Coronary artery (tissue), 2 donors: ENCODE data around the gene RASA4.
"Not testable (repeated sequence)": the region's sequence is repeated elsewhere in the genome, so short reads cannot be mapped to it uniquely, and the experiment has no call there.

Experiments
- DNase-seq: peaks from one replicate; pipeline ENCODE4 v3.0.0-alpha.2; 2017; ENCODE audit warnings: low spot score
- H3K27ac ChIP-seq, 2 donors: fragments of 200-600 bp; sonication (generic); one replicate each; pipeline ENCODE4 v1.5.1; 2016 to 2019
- H3K4me3 ChIP-seq: fragments of 200-600 bp; sonication (generic); 2 replicates; pipeline ENCODE4 v1.5.1; 2016; ENCODE audit warnings: mild to moderate bottlenecking, moderate library complexity

Gene RASA4

DNA sequence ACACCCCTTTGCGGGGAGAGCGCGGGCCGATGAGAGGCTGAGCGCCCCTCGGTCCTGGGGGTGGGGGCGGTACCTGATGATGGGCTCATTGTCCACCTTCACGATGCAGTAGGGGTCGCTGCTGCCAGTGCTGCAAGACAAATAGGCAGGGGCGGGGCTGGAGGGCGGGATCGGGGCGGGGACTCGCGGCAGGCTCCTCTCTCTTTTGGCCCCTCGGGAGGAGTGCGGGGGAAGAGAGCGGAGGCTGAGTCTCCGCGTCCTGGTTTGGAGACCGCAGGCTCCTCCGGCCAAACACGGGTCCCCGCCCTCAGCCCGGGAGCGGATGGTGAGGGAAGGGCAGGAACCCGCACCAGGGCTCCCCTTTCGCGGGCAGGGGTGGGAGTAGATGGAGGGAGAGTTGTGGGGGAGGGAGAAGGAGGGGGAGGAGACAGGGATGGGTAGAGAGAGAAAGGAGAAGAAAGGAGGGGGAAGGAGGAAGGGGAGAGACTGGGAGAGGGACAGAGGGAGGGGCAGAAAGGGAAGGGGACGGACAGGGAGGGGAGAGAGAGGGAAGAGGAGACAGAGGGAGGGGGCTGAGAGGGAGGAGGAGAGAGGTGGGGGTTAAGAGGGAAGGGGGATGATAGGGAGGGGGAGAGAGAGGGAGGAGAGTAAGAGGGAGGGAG, 5.4 kb downstream of the RASA4 start:
- not testable (repeated sequence) for H3K4me3 ChIP-seq, DNase-seq, H3K27ac ChIP-seq

DNA sequence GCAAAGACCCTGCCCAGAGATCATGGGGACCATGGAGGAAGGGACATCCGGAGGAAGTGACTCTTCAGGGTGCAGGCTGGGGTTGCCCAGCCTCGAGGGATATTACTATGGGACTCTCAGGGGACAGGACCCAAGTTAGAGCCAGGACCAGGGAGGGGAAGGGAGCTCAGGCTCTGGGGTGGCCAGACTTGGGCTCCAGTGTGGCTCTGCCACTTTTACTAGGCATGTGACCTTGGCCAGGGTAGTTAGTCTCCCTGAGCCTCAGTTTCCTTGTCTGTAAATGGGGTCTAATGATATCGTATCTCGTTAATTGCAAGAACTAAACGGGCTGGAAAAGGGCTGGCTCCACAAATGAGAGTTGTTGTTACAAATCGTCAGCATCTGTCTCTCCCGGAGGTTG, 6.1 kb downstream of the RASA4 start:
- not testable (repeated sequence) for H3K4me3 ChIP-seq, H3K27ac ChIP-seq, DNase-seq

DNA sequence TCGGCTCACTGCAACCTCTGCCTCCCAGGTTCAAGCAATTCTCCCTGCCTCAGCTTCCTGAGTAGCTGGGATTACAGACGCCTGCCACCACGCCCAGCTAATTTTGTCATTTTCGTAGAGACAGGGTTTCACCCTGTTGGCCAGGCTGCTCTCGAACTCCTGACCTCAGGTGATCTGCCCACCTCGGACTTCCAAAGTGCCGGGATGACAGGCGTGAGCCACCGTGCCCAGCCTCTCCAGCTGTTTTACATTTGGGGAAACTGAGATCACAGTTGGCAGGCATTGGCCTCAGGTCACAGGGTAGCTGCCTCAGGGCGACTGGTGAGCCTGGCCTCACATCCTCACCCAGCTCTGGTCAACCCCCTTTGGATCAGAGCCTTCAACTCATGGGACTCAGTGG, 6.8 kb downstream of the RASA4 start:
- not testable (repeated sequence) for H3K27ac ChIP-seq, H3K4me3 ChIP-seq, DNase-seq

DNA sequence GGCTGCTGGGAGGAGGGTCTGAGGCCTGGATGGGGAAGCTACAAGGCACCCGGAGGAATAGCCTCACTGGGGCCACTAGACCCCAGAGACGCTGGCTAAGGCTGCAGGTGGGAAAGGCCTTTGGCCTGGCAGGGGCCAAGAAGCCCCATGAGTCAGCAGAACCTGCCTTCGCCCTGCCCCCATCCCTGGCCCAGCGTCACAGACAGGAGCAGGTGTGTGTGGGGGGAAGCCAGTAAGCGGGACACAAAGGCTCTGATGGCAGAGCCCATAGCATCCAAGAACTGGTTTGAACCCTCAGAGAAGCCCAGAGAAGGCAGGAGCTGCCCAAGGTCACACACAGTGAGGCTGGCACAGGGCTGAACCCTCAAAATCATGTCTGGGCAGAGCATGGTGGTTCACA, 9.7 kb downstream of the RASA4 start:
- DNase-seq, H3K4me3 ChIP-seq, H3K27ac ChIP-seq: not testable (repeated sequence)

DNA sequence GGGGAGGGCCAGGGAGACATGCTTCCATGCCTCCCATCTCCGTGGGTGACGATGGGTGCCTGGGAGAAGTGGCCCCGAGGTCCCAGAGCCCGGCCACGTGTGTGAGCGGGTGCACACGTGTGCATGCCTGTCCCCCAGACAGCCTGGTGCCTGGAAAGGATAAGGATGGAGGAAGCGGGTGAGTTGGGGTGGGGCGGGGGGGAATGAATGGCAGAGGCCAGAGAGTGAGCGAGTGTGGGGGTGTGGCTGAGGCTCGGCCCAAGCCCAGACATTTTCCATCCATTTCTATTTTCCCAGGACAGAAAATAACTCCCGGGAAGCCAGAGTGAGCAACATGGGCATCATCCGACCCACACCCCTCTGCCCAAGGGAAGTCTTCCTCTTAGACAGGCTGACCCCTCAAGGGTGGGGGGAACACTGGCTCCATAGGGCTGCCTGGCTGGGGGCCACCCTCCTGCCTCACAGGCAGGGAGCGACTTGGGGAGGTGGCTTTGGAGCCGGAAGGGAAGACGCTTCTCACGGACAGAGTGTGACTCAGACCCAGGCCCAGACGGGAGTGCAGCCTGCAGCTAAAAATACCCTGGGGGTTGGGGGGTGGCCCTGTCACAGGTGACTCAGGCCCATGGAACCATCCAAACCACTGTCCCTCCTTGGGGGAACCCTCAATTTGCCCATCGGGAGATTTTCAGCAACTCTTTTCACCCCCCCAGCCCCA, 12.0 kb downstream of the RASA4 start:
- not testable (repeated sequence) for H3K27ac ChIP-seq, DNase-seq, H3K4me3 ChIP-seq

DNA sequence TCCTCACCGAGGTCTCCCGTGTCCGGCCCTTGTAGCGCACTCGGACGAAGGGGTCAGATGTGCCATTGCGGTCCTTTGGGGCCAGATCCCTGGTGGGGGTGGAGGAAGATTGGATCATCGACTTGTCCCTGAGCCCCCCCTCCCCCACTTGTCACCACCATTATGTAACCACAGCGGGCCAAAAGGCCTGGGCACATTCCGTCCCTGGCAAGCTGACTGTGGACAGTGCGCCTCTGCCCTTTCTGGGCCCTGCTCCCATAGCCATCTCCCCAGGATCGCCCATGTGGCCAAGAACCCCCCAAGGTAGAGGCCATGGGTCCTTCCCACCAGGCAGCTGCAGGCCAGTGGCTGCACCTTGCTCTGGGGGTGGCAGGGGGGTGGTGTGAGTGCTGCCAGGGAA, 14.2 kb downstream of the RASA4 start:
- not testable (repeated sequence) for H3K27ac ChIP-seq, H3K4me3 ChIP-seq, DNase-seq

DNA sequence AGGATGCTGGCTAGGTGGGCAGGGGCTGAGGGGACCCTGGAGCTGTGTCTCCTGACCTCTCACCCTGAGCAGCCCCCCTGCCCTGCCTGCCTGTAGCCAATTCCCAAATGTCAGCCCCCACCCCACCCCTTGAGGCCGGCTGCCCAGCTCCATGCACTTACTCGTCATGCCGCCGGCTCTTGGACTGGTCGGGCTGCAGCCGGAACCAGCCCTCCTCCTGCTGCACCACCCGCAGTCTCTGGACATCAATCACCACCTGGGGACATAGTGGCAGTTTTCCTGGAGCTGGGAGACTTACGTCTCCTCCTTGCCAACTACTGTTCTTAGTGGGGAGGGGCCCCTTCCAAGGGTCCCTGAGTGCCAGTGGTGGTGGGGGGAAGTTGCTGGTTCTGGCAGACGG, 16.9 kb downstream of the RASA4 start:
- not testable (repeated sequence) for DNase-seq

DNA sequence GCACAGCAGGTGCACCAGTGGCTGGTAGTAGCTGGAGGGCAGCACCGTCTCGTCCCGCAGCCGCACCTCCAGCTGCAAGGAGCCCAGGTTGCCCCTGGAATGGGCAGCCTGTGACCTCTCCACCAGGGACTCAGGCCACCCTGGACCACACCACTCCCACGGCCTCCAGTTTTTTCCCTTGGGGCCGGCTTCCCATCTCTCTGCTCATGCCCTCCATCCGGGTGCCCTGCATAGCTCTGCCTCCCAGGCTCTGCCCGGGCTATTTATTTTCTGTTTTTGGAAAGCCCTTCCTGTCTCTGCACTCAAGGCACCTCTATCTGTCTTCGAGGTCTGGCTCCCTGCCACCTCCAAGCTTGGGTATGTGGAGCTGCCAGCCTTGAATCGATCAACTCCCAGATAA, 20.5 kb downstream of the RASA4 start:
- H3K4me3 ChIP-seq, H3K27ac ChIP-seq, DNase-seq: not testable (repeated sequence)

More for the DNA sequence above, 16.9 kb downstream of the RASA4 start:
- H3K27ac ChIP-seq, H3K4me3 ChIP-seq: not testable (repeated sequence)

DNA sequence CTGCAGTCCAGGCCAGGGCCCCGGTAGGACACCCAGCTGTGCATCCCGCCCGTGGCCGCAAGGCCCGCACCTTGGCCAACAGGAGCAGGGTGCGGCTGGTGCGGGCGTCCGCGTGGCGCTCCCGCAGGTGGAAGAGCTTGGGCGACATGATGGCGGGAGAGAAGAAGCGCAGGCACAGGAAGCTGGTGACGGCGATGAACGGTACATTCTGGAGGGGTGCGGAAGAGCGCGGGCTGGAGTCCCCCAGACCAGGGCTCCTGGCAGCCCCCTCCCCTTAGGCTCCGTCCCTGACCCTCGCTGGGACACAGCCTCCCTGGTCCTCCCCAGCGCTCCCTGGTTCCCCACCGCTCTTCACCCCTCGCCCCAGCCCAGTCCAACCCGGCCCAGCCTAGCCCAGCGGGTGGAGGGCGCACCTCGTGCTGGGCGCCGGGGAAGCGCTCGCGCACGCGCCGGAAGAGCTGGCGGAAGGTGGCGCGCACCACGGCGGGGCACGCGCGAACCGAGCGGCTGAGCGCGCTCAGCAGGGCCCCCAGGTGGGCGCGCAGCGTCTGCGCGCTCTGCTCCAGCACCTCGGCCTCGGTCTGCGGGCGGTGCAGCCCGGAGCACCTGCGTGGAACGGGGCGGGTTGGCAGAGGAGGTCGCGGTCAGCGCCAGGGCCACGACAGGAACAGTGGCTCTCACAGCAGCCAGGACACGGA, 22.8 kb downstream of the RASA4 start:
- H3K4me3 ChIP-seq, DNase-seq, H3K27ac ChIP-seq: not testable (repeated sequence)

DNA sequence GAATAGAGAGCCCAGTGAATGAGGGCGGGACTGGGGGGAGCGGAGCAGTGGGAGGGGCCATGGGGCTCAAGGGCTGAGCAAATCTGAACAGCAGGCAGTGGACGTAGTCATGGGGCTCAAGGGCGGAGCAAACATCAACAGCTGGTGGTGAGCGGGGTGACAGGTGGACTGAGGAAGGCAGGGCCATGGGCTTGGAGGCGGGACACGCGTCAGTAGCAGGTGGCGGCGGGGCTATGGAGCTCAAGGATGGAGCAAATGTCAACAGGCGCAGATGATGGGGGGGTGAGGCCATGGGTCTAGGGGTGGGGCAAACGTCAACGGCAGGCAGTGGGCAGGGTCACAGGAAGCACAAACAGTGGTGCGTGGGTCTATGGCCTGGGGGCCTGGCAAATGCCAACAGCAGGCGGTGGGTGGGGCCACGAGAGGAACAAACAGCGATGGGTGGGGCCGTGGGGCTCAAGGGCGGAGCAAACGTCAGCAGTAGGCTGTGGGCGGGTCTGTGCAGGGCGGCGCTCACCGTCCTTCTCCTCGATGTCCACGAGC, 24.0 kb downstream of the RASA4 start:
- not testable (repeated sequence) for H3K4me3 ChIP-seq, DNase-seq
- peak overlapping the region in 1 of 2 donors; percentile 28 for H3K27ac ChIP-seq

DNA sequence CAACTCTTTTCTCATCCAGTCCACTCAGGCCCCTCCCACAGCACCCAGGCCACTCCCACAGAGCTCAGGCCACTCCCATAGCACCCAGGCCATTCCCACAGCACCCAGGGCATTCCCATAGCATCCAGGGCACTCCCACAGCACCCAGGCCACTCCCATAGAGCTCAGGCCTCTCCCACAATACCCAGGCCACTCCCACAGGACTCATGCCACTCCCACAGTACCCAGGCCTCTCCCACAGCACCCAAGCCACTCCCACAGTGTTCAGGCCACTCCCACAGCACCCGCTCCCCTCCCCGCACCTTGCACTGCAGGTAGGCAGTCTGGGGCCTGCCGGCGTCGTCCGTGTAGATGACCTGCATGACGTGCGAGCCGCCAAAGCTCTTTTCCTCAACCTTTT, 26.7 kb downstream of the RASA4 start:
- not testable (repeated sequence) for H3K4me3 ChIP-seq, H3K27ac ChIP-seq, DNase-seq

DNA sequence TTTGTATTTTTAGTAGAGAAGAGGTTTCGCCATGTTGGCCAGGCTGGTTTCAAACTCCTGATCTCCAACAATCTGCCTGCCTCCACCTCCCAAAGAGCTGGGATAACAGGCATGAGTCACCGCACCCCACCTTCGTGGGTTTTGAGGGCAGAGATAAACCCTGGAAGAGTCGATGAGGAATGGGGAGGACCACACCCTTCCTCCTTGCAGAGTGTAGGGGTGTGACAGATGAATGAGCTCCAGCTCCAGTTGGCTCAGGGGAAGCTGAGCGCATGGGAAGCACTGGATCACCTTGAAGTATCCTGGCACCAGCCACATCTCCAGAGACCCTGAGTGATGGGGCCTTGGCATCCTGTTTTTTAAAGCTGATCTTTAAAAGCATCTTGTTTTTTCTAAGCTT, 33.1 kb downstream of the RASA4 start:
- not testable (repeated sequence) for H3K4me3 ChIP-seq, H3K27ac ChIP-seq, DNase-seq

DNA sequence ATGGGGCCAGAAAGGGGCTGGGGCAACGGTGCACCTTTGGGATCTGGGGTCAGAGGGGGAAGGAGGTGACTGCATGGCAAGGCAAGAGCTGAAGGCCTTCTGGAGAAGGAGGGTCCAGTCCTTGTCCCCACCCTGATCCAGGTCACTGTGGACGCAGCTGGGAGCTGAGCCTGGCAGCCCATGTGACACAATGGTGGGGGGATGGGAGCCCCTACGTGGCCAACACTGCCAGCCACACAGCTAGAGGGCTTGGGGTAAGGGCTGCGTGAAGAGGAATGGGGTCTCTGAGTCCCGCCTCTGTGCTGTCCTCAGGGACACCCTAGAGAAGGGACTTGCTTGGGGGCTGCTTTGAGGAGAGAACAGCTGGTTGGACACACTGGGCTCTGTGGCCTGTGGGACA, 34.8 kb downstream of the RASA4 start:
- not testable (repeated sequence) for DNase-seq, H3K4me3 ChIP-seq, H3K27ac ChIP-seq

DNA sequence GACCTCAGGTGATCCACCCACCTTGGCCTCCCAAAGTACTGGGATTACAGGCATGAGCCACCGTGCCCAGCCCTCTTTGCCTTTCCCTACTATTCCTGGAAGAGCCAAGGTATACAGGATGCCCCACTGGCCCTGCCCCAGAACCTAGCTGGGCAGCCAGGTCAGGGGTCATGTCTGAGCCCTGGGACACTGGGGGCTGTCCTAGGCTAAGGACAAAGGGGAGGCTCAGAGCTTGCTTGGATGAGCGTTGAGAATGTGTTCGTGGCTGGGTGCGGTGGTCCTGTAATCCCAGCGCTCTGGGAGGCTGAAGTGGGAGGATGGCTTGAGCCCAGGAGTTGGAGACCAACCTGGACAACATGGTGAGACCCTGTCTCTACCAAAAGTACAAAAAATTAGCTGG, 38.1 kb downstream of the RASA4 start:
- DNase-seq, H3K27ac ChIP-seq, H3K4me3 ChIP-seq: not testable (repeated sequence)

DNA sequence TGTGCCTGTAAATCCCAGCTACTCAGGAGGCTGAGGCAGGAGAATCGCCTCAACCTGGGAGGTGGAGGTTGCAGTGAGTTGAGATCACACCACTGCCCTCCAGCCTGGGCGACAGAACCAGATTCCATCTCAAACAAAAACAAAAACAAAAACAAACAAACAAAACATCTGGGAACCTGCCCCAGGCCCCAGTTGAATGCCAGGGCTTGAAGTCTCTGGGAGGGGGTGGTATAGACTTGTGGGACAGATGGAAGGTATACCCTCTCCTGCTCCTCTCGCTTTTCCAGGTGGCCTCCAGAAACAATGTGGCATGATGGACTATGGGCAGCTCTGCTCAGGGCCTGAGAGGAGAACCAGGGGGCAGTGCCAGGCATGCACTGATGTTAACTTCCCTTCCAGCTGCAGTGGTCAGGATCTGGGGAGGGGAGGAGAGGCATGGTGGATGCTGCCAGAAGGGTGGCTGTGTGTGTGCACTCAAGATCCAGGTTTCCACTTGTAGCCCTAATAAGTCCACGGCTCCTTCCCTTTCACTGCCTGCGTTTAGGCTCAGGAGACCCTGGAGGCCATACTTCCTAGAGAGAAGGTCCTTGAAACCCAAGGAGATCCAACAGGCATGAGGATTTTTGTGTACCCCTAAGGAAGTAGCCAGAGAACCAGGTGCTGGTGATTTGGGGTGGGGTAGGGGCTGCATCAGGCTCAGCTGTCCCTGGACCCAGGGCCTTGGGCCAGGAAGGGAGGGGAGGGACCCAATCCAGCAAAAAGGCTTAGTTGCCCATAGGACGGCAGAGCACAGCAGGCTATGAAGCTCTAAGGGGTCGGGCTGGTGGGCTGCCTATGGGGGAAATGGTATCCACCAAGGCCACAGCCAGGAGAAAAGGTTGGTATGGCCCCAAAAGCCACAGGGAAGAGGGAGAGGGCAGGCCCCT, 39.0 kb downstream of the RASA4 start:
- not testable (repeated sequence) for H3K27ac ChIP-seq, H3K4me3 ChIP-seq
- peak; percentile 8 for DNase-seq

DNA sequence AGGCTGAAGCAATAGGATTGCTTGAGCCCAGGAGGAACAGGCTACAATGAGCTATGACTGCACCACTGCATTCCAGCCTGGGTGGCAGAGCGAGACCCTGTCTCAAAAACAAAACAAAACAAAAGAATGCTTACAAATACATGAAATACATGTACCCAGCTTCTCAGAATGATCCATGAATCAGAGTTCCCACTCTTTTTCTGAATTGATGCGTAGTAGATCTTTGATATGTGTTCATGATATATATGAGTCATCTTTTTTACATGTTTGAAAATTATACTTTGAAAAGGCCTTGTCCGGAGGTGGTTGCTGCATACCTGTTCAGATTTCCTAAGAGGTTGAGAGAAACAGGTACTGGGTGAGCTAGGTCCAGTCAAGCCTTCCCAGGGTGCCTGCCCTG, 40.2 kb downstream of the RASA4 start:
- H3K4me3 ChIP-seq, H3K27ac ChIP-seq, DNase-seq: not testable (repeated sequence)

DNA sequence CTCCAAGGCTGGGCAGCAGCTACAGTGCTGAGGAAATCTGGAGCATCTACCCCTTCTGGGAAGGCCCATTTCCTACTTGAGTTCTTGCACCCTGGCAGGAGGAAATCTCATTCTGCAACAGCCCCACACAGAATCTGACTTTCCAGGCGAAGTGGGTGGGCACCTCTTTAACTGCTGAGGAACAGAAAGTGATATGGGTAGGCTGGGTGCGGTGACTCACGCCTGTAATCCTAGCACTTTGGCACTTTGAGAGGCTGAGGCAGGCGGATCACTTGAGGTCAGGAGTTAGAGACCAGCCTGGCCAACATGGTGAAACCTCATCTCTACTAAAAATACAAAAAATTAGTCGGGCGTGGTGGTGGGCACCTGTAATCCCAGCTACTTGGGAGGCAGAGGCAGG, 41.9 kb downstream of the RASA4 start:
- not testable (repeated sequence) for H3K4me3 ChIP-seq, DNase-seq, H3K27ac ChIP-seq
